GM18502 (cell line): ENCODE measurements around the gene KCTD5.
"Not testable (repeated sequence)": the region's sequence is repeated elsewhere in the genome, so short reads cannot be mapped to it uniquely, and the experiment has no call there.

Experiments used
- ATAC-seq: cut with Tn5 transposase; IDR thresholded peaks from one replicate; pipeline ENCODE4 v1.9.1; 2021; ENCODE audit warnings: mild to moderate bottlenecking; ENCODE audit not compliant: unreplicated experiment, poor library complexity

The KCTD5 gene

GRCh38 chr16:2692948-2693651 lies 10.8 kb downstream of the KCTD5 start:
- no peak for ATAC-seq

GRCh38 chr16:2696601-2697250 lies 14.4 kb downstream of the KCTD5 start:
- ATAC-seq: not testable (repeated sequence)

GRCh38 chr16:2697401-2697948 lies 15.2 kb downstream of the KCTD5 start:
- no peak for ATAC-seq

- ATAC-seq: no peak
These were observed 16.0 kb downstream of the KCTD5 start for GRCh38 chr16:2698103-2698870.

- ATAC-seq: no peak
These were observed 16.8 kb downstream of the KCTD5 start for GRCh38 chr16:2698965-2699750.

- ATAC-seq: no peak
These were observed 17.7 kb downstream of the KCTD5 start for GRCh38 chr16:2699791-2700600.

GRCh38 chr16:2700786-2701185 lies 18.5 kb downstream of the KCTD5 start:
- no peak for ATAC-seq

GRCh38 chr16:2701272-2701671 lies 18.9 kb downstream of the KCTD5 start:
- ATAC-seq: no peak

- no peak for ATAC-seq
These were observed 19.6 kb downstream of the KCTD5 start for GRCh38 chr16:2701713-2702437.

GRCh38 chr16:2702438-2702825 lies 20.1 kb downstream of the KCTD5 start:
- ATAC-seq: no peak

- ATAC-seq: no peak
These were observed 20.8 kb downstream of the KCTD5 start for GRCh38 chr16:2702871-2703745.

- ATAC-seq: no peak
These were observed 22.1 kb downstream of the KCTD5 start for GRCh38 chr16:2704166-2704982.

GRCh38 chr16:2704983-2705275 lies 22.6 kb downstream of the KCTD5 start:
- no peak for ATAC-seq

GRCh38 chr16:2705351-2705750 lies 23.0 kb downstream of the KCTD5 start:
- ATAC-seq: no peak

GRCh38 chr16:2706085-2706484 lies 23.8 kb downstream of the KCTD5 start:
- ATAC-seq: no peak

- no peak for ATAC-seq
These were observed 24.4 kb downstream of the KCTD5 start for GRCh38 chr16:2706611-2707311.
